Activated T-helper 17 cell treated with anti-CD3 and anti-CD28 coated beads, Interleukin-2, amount 50 U/mL, for 72 hours (primary cell): ENCODE data around the gene HSPA1A. TPM values are rescaled to one million over a fixed set of nuclear protein-coding genes. Genes with fewer than 3 reads are reported as not detected.
"Not testable (repeated sequence)": the region's sequence is repeated elsewhere in the genome, so short reads cannot be mapped to it uniquely, and the experiment has no call there.

Source experiments
- ATAC-seq: fragments of 150-1000 bp; cut with Tn5 transposase; replicated peaks from 2 replicates; pipeline ENCODE4 v1.10.0; 2021; ENCODE audit warnings: mild to moderate bottlenecking, moderate library complexity
- H3K27ac Mint-ChIP-seq: one replicate; pipeline ENCODE4 v1.8.0; 2022; ENCODE audit warnings: mixed read lengths
- H3K27me3 Mint-ChIP-seq: one replicate; pipeline ENCODE4 v1.8.0; 2022; ENCODE audit warnings: mixed read lengths
- H3K36me3 Mint-ChIP-seq: one replicate; pipeline ENCODE4 v1.8.0; 2022; ENCODE audit warnings: low read depth, mild to moderate bottlenecking, mixed read lengths
- H3K4me1 Mint-ChIP-seq: one replicate; pipeline ENCODE4 v1.8.0; 2022; ENCODE audit warnings: mixed read lengths
- H3K4me3 Mint-ChIP-seq: one replicate; pipeline ENCODE4 v1.8.0; 2022; ENCODE audit warnings: mild to moderate bottlenecking, mixed read lengths
- H3K9me3 Mint-ChIP-seq: one replicate; pipeline ENCODE4 v1.8.0; 2022; ENCODE audit warnings: mixed read lengths
- total RNA-seq, 2 donors: library from RNA; stranded (reverse); gene quantifications; one replicate each; pipeline ENCODE4 v1.2.3, GENCODE V29; 2022

HSPA1A gene
- total RNA-seq, 2 donors from 2014 or later: 124 to 189 TPM

DNA sequence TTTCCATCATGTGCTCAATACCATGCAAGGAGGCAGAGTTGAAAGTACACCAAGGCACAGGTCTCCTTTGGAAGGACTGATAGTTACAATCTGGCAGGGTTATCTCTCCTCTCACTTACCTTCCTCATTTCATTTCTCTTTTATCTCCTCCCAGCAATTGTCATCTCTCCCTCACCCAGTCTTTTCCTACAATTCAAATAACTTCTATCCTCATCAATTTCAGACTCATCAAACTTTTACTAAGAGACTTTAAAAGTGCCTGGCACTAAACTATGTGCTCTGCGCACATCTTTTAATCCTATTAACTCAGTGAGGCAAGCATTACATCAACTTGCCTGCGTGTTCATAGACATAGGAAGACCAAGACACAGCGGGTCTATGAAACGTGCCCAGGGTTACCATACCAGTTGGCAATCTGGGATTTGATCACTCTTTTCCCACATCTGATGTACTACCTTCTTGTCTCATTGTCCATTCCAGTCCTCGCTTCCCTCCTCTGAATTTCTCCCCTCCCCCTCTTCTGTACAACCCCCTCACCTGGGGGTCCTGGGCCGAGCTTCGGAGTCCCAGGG, 21.0 kb upstream of the HSPA1A start:
- Mint-ChIP-seq H3K4me3 (peak overlapping the region; percentile 72), H3K9me3 (no peaks in the 10 kb centered on the region), H3K27ac (peak overlapping the region; percentile 8), H3K27me3 (no peaks in the 10 kb centered on the region), H3K4me1 (peaks cover 32% of the 10 kb centered on the region), H3K36me3 (peaks cover 77% of the 10 kb centered on the region)
- no peak for ATAC-seq

DNA sequence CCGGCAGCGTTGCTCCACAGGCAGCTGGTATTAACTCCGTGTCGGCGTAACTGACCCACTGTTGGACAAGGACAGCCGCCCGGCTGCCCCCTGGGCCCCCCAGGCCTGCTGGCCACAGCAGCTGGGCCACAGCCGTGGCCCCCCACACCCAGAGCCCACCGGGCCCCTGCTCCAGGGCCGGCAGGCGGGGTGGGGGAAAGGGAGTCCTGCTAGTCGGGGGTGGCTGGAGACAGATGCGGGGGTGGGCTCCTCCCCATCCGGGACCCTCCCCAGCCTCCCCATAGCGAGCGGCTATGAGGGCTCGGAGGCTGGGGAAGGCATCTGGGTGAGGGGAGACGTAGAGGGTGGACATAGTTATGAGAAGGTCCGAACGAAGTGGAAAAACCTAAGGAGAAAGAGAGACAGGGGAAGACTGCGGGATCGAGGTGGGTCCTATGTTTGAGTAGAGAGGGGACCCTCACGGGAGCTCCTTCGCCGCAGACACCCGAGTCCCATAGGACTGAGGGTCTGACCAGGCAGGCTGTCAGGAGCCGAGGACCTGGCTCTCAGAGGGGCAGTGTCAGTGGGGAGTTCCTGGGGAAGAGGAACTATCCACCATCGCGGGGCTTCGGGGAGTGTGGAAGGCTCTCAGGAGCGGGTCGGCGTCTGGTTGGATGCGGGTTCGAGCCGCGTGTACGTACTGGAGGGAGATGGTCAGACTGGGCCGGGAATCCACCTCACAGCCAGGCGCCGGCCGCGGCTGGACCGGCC, 20.3 kb upstream of the HSPA1A start:
- no peaks in the 10 kb centered on the region for H3K27me3 Mint-ChIP-seq
- ATAC-seq: peak; percentile 10
- H3K4me3 Mint-ChIP-seq: peak overlapping the region; percentile 72
- no peaks in the 10 kb centered on the region for H3K9me3 Mint-ChIP-seq
- peaks cover 30% of the 10 kb centered on the region for H3K4me1 Mint-ChIP-seq
- peaks cover 77% of the 10 kb centered on the region for H3K36me3 Mint-ChIP-seq
- H3K27ac Mint-ChIP-seq: peak overlapping the region; percentile 99

DNA sequence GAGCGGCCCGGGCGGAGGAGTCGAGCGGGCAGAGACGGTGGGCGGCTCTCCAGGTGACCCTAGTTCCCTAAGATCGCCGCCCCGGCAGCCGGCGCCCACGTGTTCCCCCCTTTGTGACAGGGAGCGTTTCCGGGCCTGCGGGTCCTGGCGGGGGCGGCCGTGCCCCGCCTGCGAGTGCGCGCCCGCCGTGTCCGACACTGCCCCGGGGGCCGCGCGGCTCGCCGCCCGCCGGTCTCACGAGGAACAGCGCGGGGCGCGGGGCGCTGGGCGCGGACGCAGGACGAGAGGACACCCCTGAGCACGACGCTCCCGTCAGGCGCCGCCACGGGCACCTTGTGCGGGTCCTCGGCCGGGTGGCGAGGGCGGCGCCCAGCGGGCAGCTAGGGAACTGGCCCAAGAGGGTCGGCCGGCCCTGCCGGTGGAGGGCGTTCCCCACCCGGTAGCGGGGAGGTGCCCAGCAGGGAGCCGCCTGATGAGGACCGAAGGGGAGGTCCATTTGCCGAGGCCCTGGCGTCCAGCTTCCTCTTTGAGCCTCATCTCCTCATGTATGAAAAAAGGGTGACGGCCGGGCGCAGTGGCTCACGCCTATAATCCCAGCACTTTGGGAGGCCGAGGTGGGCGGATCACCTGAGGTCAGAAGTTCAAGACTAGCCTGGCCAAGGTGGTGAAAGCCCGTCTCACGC, 19.6 kb upstream of the HSPA1A start, which contains the start of gene VARS1:
TSS of gene VARS1 (minus strand) at position 137 of the 683 bp plus-strand sequence. CDS start 535 bp downstream, outside the sequence.
- no peaks in the 10 kb centered on the region for H3K27me3 Mint-ChIP-seq
- peak within 1 kb of the TSS; percentile 99 for H3K27ac Mint-ChIP-seq
- no peaks in the 10 kb centered on the region for H3K9me3 Mint-ChIP-seq
- ATAC-seq: peak; percentile 92
- peaks cover 77% of the 10 kb centered on the region for H3K36me3 Mint-ChIP-seq
- peak within 1 kb of the TSS; percentile 72 for H3K4me3 Mint-ChIP-seq
- H3K4me1 Mint-ChIP-seq: peaks cover 26% of the 10 kb centered on the region

DNA sequence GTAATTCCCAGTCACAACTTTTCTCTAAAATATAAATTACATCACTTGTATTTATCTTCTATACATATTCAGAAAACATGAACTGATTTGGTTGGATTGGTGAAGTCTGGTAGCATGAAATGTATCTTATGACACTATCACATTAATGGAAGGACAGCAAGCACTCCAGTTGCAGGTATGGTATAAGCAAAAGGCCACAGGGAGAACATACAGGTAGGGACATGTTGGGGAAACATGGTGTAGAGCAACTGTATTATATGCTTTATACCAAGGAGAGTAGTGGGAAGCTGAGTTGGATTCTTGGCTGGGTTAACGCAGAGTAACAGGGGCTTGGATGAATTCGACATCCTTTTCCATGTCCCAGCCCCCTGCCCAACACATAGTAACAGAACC, 18.4 kb upstream of the HSPA1A start:
- H3K9me3 Mint-ChIP-seq: no peaks in the 10 kb centered on the region
- peak overlapping the region; percentile 72 for H3K4me3 Mint-ChIP-seq
- H3K4me1 Mint-ChIP-seq: peaks cover 20% of the 10 kb centered on the region
- H3K27me3 Mint-ChIP-seq: no peaks in the 10 kb centered on the region
- H3K27ac Mint-ChIP-seq: peak overlapping the region; percentile 71
- ATAC-seq: no peak
- peaks cover 76% of the 10 kb centered on the region for H3K36me3 Mint-ChIP-seq

DNA sequence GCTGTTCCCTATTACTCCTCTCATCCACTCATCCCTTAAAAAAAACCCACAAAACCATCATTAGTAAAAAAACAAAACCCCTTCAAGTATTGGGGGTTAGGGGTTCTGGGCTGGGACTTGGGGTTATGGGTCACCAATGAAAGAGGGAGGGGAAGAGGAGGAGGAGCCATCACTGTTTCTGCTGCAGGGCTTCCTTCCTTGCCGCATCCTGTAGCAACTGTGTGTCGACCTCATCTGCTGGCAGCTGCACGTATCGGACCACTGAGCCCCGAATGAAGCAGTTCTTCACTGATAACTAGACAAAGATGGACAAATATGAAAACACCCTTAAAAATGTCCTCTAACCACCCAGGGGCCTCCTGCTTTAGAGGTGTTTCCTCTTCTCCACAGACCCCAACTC, 17.8 kb upstream of the HSPA1A start:
- peak overlapping the region; percentile 71 for H3K27ac Mint-ChIP-seq
- H3K4me3 Mint-ChIP-seq: peak overlapping the region; percentile 72
- H3K4me1 Mint-ChIP-seq: peaks cover 20% of the 10 kb centered on the region
- no peaks in the 10 kb centered on the region for H3K9me3 Mint-ChIP-seq
- no peaks in the 10 kb centered on the region for H3K27me3 Mint-ChIP-seq
- no peak for ATAC-seq
- H3K36me3 Mint-ChIP-seq: peaks cover 76% of the 10 kb centered on the region

DNA sequence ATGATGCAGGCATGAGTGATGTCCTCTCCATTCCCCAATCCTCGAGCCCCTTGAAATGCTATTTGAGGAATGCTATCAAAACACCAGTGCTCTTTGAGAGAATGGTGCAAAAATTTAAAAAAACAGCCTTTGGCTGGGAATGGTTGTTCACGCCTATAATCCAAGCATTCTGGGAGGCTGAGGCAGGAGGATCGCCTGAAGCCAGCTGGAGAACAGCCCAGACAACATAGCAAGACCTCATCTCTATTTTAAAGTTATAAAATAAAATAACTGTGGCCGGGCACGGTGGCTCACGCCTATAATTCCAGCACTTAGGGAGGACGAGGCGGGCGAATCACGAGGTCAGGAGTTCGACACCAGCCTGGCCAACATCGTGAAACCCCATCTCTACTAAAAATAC, 15.6 kb upstream of the HSPA1A start:
- Mint-ChIP-seq H3K27me3 (no peaks in the 10 kb centered on the region), H3K27ac (no peak overlapping the region), H3K9me3 (no peaks in the 10 kb centered on the region), H3K4me3 (no peak overlapping the region), H3K36me3 (peaks cover 82% of the 10 kb centered on the region), H3K4me1 (peaks cover 9% of the 10 kb centered on the region)
- ATAC-seq: no peak

DNA sequence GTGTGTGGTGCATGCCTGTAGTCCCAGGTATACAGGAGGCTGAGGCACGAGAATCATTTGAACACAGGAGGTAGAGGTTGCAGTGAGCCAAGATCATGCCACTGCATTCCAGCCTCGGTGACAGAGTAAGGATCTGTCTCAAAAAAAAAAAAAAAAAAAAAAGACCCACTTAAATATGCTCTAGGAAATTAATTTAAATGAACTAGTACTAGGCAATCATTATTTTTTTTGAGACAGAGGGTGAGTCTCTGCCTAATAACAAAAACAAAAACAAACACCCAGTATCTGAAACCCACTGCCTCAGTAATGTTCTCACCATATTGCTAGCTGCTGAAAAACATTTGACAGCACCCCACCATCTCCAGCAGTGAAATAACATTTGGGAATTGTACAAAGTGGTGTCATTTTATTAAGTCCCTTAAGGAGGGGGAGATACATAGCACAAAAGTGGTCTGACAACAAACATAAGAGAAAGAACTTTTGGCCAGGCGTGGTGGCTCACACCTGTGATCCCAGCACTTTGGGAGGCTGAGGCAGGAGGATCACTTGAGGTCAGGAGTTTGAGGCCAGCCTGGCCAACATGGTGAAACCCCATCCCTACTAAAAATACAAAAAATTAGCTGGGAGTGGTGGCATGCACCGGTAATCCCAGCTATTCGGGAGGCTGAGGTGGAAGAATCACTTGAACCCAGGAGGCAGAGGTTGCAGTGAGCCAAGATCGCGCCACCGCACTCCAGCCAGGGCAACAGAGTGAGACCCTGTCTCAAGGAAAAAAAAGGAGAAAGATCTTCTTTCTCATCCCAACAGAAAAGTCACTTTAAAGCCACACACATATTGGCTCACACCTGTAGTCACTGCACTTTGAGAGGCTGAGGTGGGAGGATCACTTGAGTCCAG, 14.1 kb upstream of the HSPA1A start:
- H3K9me3 Mint-ChIP-seq, H3K4me1 Mint-ChIP-seq, ATAC-seq, H3K27ac Mint-ChIP-seq, H3K27me3 Mint-ChIP-seq, H3K4me3 Mint-ChIP-seq: not testable (repeated sequence)
- peaks cover 88% of the 10 kb centered on the region for H3K36me3 Mint-ChIP-seq

DNA sequence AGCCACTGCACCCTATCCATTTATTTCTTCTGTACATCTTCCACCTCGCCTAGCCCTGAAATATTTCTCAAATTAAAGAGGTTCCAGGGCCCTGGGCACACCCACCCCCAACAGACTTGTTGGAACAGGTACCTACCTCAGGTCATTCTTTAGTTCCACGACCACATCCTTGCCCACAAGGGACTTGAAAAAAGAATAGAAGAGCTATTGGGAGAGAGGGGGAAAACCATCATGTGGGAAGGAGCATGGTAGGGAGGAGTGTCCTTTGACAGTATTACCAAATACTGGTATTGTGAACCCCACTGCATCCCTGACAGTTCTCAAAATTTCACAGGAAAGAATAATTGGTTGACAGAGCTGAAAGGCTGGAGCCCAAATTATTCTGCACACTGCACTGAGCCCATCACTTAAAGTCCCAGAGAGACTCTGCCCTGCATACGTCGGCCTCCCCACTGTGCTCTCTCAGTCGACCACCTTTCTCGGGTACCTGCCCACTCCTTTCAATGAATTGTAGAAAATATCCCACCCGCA, 9.3 kb upstream of the HSPA1A start:
- Mint-ChIP-seq H3K9me3 (no peaks in the 10 kb centered on the region), H3K4me1 (peaks cover 3% of the 10 kb centered on the region), H3K27me3 (no peaks in the 10 kb centered on the region), H3K4me3 (peak overlapping the region; percentile 92), H3K27ac (peak overlapping the region; percentile 91), H3K36me3 (peaks cover 62% of the 10 kb centered on the region)
- peak; percentile 15 for ATAC-seq

DNA sequence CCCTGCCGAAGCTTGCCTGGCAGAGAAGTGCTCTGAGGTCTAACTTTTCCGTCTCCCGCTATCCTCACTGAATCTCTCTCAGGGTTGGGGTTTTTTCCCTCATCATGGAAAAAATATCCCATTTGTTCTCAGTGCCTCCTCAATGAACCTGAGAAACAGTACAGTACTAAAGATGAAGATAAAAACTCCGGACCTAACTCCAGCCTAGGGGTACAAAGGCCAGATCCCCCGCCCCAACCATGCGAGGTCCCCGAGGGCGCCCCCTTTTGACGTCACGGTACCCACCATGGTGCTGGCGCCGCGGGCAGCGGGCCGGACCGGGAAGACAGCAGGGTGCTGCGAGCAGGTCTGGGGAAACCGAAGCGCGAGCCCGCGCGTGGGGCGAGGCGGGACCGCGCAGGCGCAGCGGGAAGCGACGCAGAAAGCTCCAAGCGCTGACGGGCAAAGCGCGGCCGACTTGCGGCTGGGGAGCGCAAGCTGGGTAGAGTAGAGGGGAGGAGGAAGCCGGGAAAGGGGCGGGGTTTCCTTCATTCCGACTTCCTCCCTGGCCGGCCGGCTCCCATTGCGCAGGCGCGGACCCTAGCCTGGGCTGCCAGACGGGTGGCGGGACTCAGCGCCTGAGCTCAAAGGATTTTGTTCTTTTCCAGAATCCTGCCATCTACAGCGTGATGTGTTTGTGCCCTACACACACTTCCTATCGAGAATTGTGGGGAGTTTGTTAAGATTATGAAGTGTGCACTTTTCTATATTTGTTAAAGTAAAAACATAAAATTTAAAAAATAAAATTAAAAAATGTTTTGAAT, 8.7 kb upstream of the HSPA1A start, which contains the start of gene LSM2:
TSS of gene LSM2 (minus strand) at position 497 of the 803 bp plus-strand sequence. CDS start at position 288, 209 bp downstream.
- ATAC-seq: peak; percentile 99
- Mint-ChIP-seq H3K9me3 (no peaks in the 10 kb centered on the region), H3K4me1 (peaks cover 3% of the 10 kb centered on the region), H3K4me3 (peak within 1 kb of the TSS; percentile 92), H3K27ac (peak within 1 kb of the TSS; percentile 91), H3K27me3 (no peaks in the 10 kb centered on the region), H3K36me3 (peaks cover 55% of the 10 kb centered on the region)

DNA sequence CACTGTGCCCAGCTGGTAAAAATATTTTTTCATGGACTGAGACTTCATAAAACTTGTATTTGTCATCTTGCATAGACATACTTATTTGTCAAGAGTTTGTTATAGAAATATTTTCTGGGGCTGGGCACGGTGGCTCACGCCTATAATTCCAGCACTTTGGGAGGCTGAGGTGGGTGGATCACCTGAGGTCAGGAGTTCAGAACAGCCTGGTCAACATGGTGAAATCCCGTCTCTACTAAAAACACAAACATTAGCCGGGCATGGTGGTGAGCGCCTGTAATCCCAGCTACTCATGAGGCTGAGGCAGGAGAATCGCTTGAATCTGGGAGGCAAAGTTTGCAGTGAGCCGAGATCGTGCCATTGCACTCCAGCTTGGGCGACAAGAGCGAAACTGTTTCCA, 6.7 kb upstream of the HSPA1A start:
- H3K4me3 Mint-ChIP-seq: not testable (repeated sequence)
- H3K4me1 Mint-ChIP-seq: peaks cover 13% of the 10 kb centered on the region

DNA sequence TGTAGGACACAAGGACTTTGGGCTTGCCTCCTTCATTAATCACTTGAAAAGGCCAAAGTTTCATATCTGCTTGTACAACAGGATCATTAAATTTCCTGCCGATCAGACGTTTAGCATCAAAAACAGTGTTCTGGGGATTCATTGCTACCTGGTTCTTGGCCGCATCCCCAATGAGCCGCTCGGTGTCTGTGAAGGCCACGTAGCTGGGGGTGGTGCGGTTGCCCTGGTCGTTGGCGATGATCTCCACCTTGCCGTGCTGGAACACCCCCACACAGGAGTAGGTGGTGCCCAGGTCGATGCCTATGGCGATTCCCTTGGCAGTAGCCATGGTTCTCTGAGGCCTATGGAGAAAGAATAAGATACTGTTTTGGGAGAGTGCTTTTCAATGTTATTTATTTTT, 3.7 kb upstream of the HSPA1A start:
- H3K4me1 Mint-ChIP-seq: peaks cover 13% of the 10 kb centered on the region
- peak overlapping the region; percentile 92 for H3K4me3 Mint-ChIP-seq
- H3K36me3 Mint-ChIP-seq: peaks cover 31% of the 10 kb centered on the region
- no peaks in the 10 kb centered on the region for H3K27me3 Mint-ChIP-seq
- H3K9me3 Mint-ChIP-seq: no peaks in the 10 kb centered on the region
- peak overlapping the region; percentile 99 for H3K27ac Mint-ChIP-seq
- ATAC-seq: no peak

More for the DNA sequence above, 6.7 kb upstream of the HSPA1A start:
- not testable (repeated sequence) for H3K9me3 Mint-ChIP-seq, H3K27me3 Mint-ChIP-seq, ATAC-seq, H3K27ac Mint-ChIP-seq
- H3K36me3 Mint-ChIP-seq: peaks cover 51% of the 10 kb centered on the region

DNA sequence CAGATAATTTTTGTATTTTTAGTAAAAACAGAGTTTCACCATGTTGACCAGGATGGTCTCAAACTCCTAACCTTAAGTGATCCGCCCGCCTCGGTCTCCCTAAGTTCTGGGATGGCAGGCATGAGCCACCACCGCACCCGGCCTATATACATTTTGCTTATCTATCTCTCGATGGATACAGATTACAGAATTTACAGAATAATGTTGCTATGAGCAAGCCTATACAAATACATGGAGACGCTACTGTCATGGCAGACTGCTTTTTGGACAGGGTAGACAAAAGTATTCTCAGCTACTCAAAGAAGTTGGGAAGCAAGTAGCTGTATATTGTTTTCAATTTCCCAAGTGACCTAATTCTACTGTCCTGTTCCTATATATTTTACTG, 1.9 kb upstream of the HSPA1A start:
- Mint-ChIP-seq H3K36me3 (peaks cover 41% of the 10 kb centered on the region), H3K4me3 (peak overlapping the region; percentile 92), H3K9me3 (no peaks in the 10 kb centered on the region), H3K27me3 (no peaks in the 10 kb centered on the region), H3K27ac (peak overlapping the region; percentile 99), H3K4me1 (peaks cover 10% of the 10 kb centered on the region)
- ATAC-seq: no peak

DNA sequence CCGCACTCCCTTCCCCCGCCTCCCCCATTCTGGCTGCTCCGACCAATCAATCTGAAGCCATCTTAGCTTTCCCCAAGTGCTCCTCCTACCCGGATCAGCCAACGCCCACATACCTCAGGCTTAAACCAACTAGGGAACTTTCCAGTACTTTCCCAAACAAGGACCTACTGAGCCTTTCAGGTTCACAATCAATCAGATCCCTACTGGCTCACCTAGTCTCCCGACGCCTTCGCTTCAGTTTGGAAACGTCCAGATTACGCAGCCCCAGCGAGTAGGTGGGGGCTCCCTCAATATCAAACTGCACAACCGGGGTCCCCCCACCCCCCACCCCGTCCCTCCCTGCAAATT, 692 bp upstream of the HSPA1A start:
- H3K9me3 Mint-ChIP-seq: no peaks in the 10 kb centered on the region
- H3K4me1 Mint-ChIP-seq: peaks cover 10% of the 10 kb centered on the region
- no peaks in the 10 kb centered on the region for H3K27me3 Mint-ChIP-seq
- H3K36me3 Mint-ChIP-seq: peaks cover 45% of the 10 kb centered on the region
- peak overlapping the region; percentile 92 for H3K4me3 Mint-ChIP-seq
- peak; percentile 34 for ATAC-seq
- peak overlapping the region; percentile 99 for H3K27ac Mint-ChIP-seq
